ENCODE measurements around the gene DNMT3B. TPM values are rescaled to one million over a fixed set of nuclear protein-coding genes. Genes with fewer than 3 reads are reported as not detected.

The DNMT3B gene
- polyA plus RNA-seq, 4 donors, result 3.8 to 8.7 (median 7.1) TPM

DNA sequence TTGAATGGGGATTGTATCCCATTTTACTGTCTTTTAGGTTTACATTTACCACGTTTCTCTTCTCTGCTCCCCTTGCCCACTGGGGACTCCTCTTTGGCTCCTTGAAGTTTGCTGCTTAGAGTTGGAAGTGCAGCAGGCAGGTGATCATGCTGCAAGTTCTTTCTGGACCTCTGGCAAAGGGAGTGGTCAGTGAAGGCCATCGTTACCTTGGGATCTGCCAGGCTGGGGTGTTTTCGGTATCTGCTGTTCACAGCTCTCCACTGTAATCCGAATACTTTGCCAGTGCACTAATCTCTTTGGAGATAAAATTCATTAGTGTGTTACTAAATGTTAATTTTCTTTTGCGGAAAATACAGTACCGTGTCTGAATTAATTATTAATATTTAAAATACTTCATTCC, 87.4 kb downstream of the DNMT3B start:
- DNase-seq (ENCODE audit: low read depth in 4 of 4, low spot score in 3 of 4), result no peak

DNA sequence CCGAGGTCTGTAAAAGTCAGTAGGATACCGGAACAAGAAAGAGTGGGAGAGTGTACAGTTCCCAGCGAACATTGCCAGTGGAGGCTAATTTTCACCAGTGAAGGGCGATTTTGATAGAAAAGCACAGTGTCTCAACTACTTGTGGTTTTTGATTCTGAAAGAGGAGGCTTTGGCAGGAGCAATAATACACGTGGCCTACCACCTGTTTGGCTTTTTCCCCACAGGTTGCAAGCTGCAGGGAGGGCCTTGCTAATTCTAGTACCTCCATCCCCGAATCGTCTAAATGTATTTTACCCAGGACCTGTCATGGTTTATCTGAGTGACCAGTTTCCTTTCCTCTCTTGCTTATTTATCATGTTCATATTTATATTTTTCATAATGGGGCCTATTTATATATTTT, 93.2 kb downstream of the DNMT3B start:
- DNase-seq (ENCODE audit: low read depth in 4 of 4, low spot score in 3 of 4), result no peak

GRCh38 chr20:32858189-32858588, 96.0 kb downstream of the DNMT3B start:
- DNase-seq (ENCODE audit: low read depth in 4 of 4, low spot score in 3 of 4), result no peak

Other genes with a start within 250 kb of the DNMT3B start
- gene NOL4L, start 177.1 kb upstream of the DNMT3B start, polyA plus RNA-seq (ENCODE audit: insufficient read length in 4 of 4), result 10 to 100 TPM; 48.4 to 67.1 (median 56.0) TPM
- under 1 TPM; 0.11 to 0.50 (median 0.39) TPM for gene C20orf203, start 88.4 kb upstream of the DNMT3B start, polyA plus RNA-seq (ENCODE audit: insufficient read length in 4 of 4)
- 10 to 100 TPM; 46.3 to 75.1 (median 71.8) TPM for gene COMMD7, start 18.9 kb upstream of the DNMT3B start, polyA plus RNA-seq (ENCODE audit: insufficient read length in 4 of 4)
- gene MAPRE1, start 57.6 kb downstream of the DNMT3B start, polyA plus RNA-seq (ENCODE audit: insufficient read length in 4 of 4), result 100 to 1,000 TPM in 2 of 4 donors, 10 to 100 TPM in 2; 88.4 to 137 (median 109) TPM
- gene EFCAB8, start 96.5 kb downstream of the DNMT3B start, polyA plus RNA-seq (ENCODE audit: insufficient read length in 4 of 4), result under 1 TPM in 3 of 4 donors, not detected in 1; 0.20 to 0.29 (median 0.20) TPM
- gene SUN5, start 242.0 kb downstream of the DNMT3B start, polyA plus RNA-seq (ENCODE audit: insufficient read length in 4 of 4), result not detected
- gene BPIFB2, start 245.3 kb downstream of the DNMT3B start, polyA plus RNA-seq (ENCODE audit: insufficient read length in 4 of 4), result not detected

All from left renal pelvis (tissue), 4 donors.